HepG2 (cell line): Measurements from ENCODE around the gene PCDHA9. TPM values are rescaled to one million over a fixed set of nuclear protein-coding genes. Genes with fewer than 3 reads are reported as not detected.

Experiments used
- ATAC-seq: fragments of 200-7000 bp; cut with Tn5 transposase; 3 replicates; pipeline ENCODE4 v1.9.1; 2020; ENCODE audit warnings: mild to moderate bottlenecking, moderate library complexity
- BruUV-seq: library from RNA; stranded (reverse); fragments of 400-500 nt; replicated peaks from 2 replicates; lab custom pipeline; 2021; lab: Mats Ljungman, UMichigan
- CTCF ChIA-PET: fragments of 300-600 bp; formaldehyde crosslinking; extraction: SDS; loops from one replicate; lab custom pipeline; 2021; ENCODE audit warnings: low total read pairs, inconsistent platforms, low intra/inter-chr PET ratio; lab: Yijun Ruan, JAX
- POLR2A ChIA-PET: fragments of 350-600 bp; sonication (Branson Sonifier 250); formaldehyde crosslinking; loops from one replicate; lab custom pipeline; 2020; ENCODE audit warnings: antibody characterized with exemption, inconsistent platforms; lab: Yijun Ruan, JAX
- DNase-seq: peaks from one replicate; pipeline ENCODE4 v3.0.0-alpha.2; 2015; ENCODE audit warnings: low spot score
- FAIRE-seq: peaks from 3 replicates; lab custom pipeline; 2011; peaks lifted over from hg19 to GRCh38; lab: Jason Lieb, UNC
- H2AFZ ChIP-seq: one replicate; pipeline ENCODE4 v1.6.1; 2011; ENCODE audit warnings: low read length, inconsistent platforms
- H3K27ac ChIP-seq: fragments of 300-600 bp; 3 replicates; pipeline ENCODE4 v1.8.0; 2011; ENCODE audit warnings: mixed run types, mild to moderate bottlenecking, mixed read lengths, low read length, inconsistent platforms; ENCODE audit not compliant: insufficient read depth; ENCODE audit errors: extremely low read length
- H3K27me3 ChIP-seq, 2 experiments: fragments of 200-600 bp in 1 of 2; 2 replicates in 1 of 2; 3 replicates in 1 of 2; pipeline versions ENCODE4 v1.6.0 to v1.8.0; 2011; ENCODE audit warnings: low read length in 2 of 2, mild to moderate bottlenecking in 2 of 2, moderate library complexity in 2 of 2, inconsistent platforms in 1 of 2; ENCODE audit not compliant: insufficient read depth in 2 of 2, control insufficient read depth in 1 of 2
- H3K36me3 ChIP-seq, 2 experiments: fragments of 200-600 bp in 1 of 2; replicated peaks in 1 of 2; 2 replicates in 1 of 2; 3 replicates in 1 of 2; pipeline versions ENCODE4 v1.5.1 to v1.8.0; 2011; ENCODE audit warnings: low read length in 2 of 2, inconsistent platforms in 1 of 2; ENCODE audit not compliant: insufficient read depth in 2 of 2, control insufficient read depth in 1 of 2
- H3K4me1 ChIP-seq: 2 replicates; pipeline ENCODE4 v1.5.1; 2012; ENCODE audit warnings: low read length, inconsistent platforms; ENCODE audit not compliant: insufficient read depth
- H3K4me2 ChIP-seq: 2 replicates; pipeline ENCODE4 v1.6.0; 2011; ENCODE audit warnings: low read depth, low read length, inconsistent platforms
- H3K4me3 ChIP-seq, 3 experiments: fragments of 200-600 bp in 1 of 3; sonication (generic), shearing (Covaris generic) in 1 of 3; replicated peaks in 1 of 3; 2 replicates each; pipeline ENCODE4 v1.5.1; 2011 to 2016; ENCODE audit warnings: low read length in 3 of 3, inconsistent platforms in 2 of 3, low read depth in 2 of 3, mild to moderate bottlenecking in 2 of 3, control low read depth in 1 of 3, mixed read lengths in 1 of 3; ENCODE audit not compliant: insufficient read depth in 1 of 3
- H3K79me2 ChIP-seq: one replicate; pipeline ENCODE4 v1.6.1; 2011; ENCODE audit warnings: low read length, inconsistent platforms; ENCODE audit not compliant: insufficient read depth
- H3K9ac ChIP-seq: 2 replicates; pipeline ENCODE4 v1.6.0; 2011; ENCODE audit warnings: mild to moderate bottlenecking, low read depth, low read length, inconsistent platforms; ENCODE audit not compliant: insufficient read depth
- H3K9me3 ChIP-seq: 2 replicates; pipeline ENCODE4 v1.5.1; 2012; ENCODE audit warnings: mild to moderate bottlenecking, low read length
- H4K20me1 ChIP-seq: 2 replicates; pipeline ENCODE4 v1.6.0; 2011; ENCODE audit warnings: inconsistent platforms, mild to moderate bottlenecking, low read length, moderate library complexity; ENCODE audit not compliant: insufficient read depth
- CC2D1A ChIP-seq: sonication (generic); formaldehyde crosslinking; IDR thresholded peaks from 2 replicates; pipeline ENCODE4 v1.8.1; 2023; ENCODE audit warnings: mild to moderate bottlenecking, missing genetic modification reagents
- KDM3A ChIP-seq: IDR thresholded peaks from 2 replicates; pipeline ENCODE4 v1.6.1; 2018; ENCODE audit warnings: low read depth, missing compliant biosample characterization
- NFAT5 ChIP-seq: sonication (generic); formaldehyde crosslinking; IDR thresholded peaks from 2 replicates; pipeline ENCODE4 v1.4.0; 2020; ENCODE audit warnings: missing genetic modification reagents
- PHB2 ChIP-seq: fragments of 450-650 bp; IDR thresholded peaks from 2 replicates; pipeline ENCODE4 v1.6.1; 2018; ENCODE audit not compliant: partially characterized antibody
- POLR2A ChIP-seq, 2 experiments: IDR thresholded peaks; 2 replicates each; pipeline ENCODE4 v1.6.1; 2011; ENCODE audit warnings: low read depth in 2 of 2, low read length in 2 of 2, mild to moderate bottlenecking in 1 of 2, moderate library complexity in 1 of 2; ENCODE audit not compliant: insufficient read depth in 1 of 2
- PREB ChIP-seq: sonication (generic); formaldehyde crosslinking; IDR thresholded peaks from 2 replicates; pipeline ENCODE4 v1.4.0; 2020; ENCODE audit warnings: missing genetic modification reagents
- RBFOX2 ChIP-seq: fragments of 200-400 bp; formaldehyde crosslinking; IDR thresholded peaks from 2 replicates; pipeline ENCODE4 v1.6.1; 2017; ENCODE audit warnings: low read depth, mild to moderate bottlenecking, low read length
- REL ChIP-seq: sonication (generic); formaldehyde crosslinking; conservative IDR thresholded peaks from 2 replicates; pipeline ENCODE4 v1.8.0; 2022; ENCODE audit warnings: mild to moderate bottlenecking, missing genetic modification reagents, moderate library complexity
- SRF ChIP-seq: IDR thresholded peaks from 2 replicates; pipeline ENCODE4 v1.6.1; 2011; ENCODE audit warnings: mild to moderate bottlenecking, low read depth, low read length, moderate library complexity
- SRSF9 ChIP-seq: fragments of 200-400 bp; formaldehyde crosslinking; IDR thresholded peaks from 2 replicates; pipeline ENCODE4 v1.6.1; 2018; ENCODE audit warnings: borderline replicate concordance, mild to moderate bottlenecking, low read depth, low read length; ENCODE audit not compliant: insufficient read depth, poor library complexity, severe bottlenecking
- TAF15 ChIP-seq: fragments of 200-400 bp; formaldehyde crosslinking; IDR thresholded peaks from one replicate; pipeline ENCODE4 v1.6.1; 2018; ENCODE audit warnings: mild to moderate bottlenecking, low read depth, low read length; ENCODE audit not compliant: poor library complexity, severe bottlenecking
- THYN1 ChIP-seq: sonication (generic); formaldehyde crosslinking; IDR thresholded peaks from 2 replicates; pipeline ENCODE4 v1.8.1; 2023; ENCODE audit warnings: low read depth, mild to moderate bottlenecking, moderate library complexity, missing genetic modification reagents, borderline replicate concordance
- TRIM22 ChIP-seq: fragments of 450-650 bp; IDR thresholded peaks from 2 replicates; pipeline ENCODE4 v1.6.1; 2017
- ZNF275 ChIP-seq: sonication (generic); formaldehyde crosslinking; IDR thresholded peaks from 2 replicates; pipeline ENCODE4 v1.8.0; 2022; ENCODE audit warnings: missing genetic modification reagents, mild to moderate bottlenecking, inconsistent platforms, borderline replicate concordance
- ZNF580 ChIP-seq: IDR thresholded peaks from 2 replicates; pipeline ENCODE4 v1.6.1; 2016; ENCODE audit warnings: low read depth, borderline replicate concordance
- WGBS: methylation state at CpG from one replicate; pipeline ENCODE4 v1.1.6; 2017; ENCODE audit warnings: low lambda C conversion rate; 5-methylcytosine and 5-hydroxymethylcytosine counted together
- in situ Hi-C: cut with HindIII; loops from 2 replicates; pipeline ENCODE4 v1.10.0; 2017; ENCODE audit warnings: low pct_unique_long_range_greater_than_20kb; ENCODE audit not compliant: extremely low pct_ligation_motif_present
- intact Hi-C: fragments of 100-400 bp; cut with micrococcal nuclease; formaldehyde crosslinking; loops from one replicate; pipeline ENCODE4 v1.10.0; 2022; ENCODE audit not compliant: unreplicated experiment
- polyA plus RNA-seq, 8 experiments: library from polyadenylated mRNA; depleted of rRNA in 3 of 8; stranded (reverse) in 7 of 8; unstranded in 1 of 8; fragments of >200 nt; fragmentation: Illumina TruSeq in 4 of 8; extraction: Trizol in 4 of 8; gene quantifications; 2 replicates each; pipeline versions ENCODE4 v1.2.1 to v1.2.3, GENCODE V29; 2011 to 2016; ENCODE audit warnings: low read depth in 4 of 8, missing spikeins in 1 of 8, mixed read lengths in 1 of 8; ENCODE audit not compliant: insufficient read depth in 1 of 8
- total RNA-seq, 5 experiments: library from RNA; depleted of rRNA; stranded (reverse); fragments of >200 nt; fragmentation: Illumina TruSeq; extraction: Trizol; gene quantifications; 2 replicates each; pipeline ENCODE4 v1.2.3, GENCODE V29; 2016; ENCODE audit warnings: low read depth in 1 of 5

The PCDHA9 gene
- total and polyA plus RNA-seq, 2 of the 13 experiments (the other 11 are each of a cell fraction or from before 2014, with no cell fraction given) = 0.03 TPM; not detected in 1

GRCh38 chr5:140827704-140828361 lies 20.3 kb upstream of the PCDHA9 start, which contains the start of gene PCDHA6:
Gene PCDHA6 (plus strand): TSS chr5:140827960. CDS start chr5:140828092, 132 bp downstream.
- Histone ChIP-seq H3K27me3 (no peaks in the 10 kb centered on the region; a peak in 1 of 5 replicates), H3K9me3 (no peaks in the 10 kb centered on the region), H3K9ac (no peak within 1 kb of the TSS), H3K4me3 (no peak within 1 kb of the TSS), H3K27ac (no peak within 1 kb of the TSS), H2AFZ (no peak within 1 kb of the TSS), H3K4me1 (no peaks in the 10 kb centered on the region), H3K4me2 (no peak within 1 kb of the TSS), H3K36me3 (no peaks in the 10 kb centered on the region), H3K79me2 (no peaks in the 10 kb centered on the region), H4K20me1 (no peaks in the 10 kb centered on the region)
- ChIA-PET CTCF (no interaction called here), POLR2A (no interaction called here)
- in situ Hi-C loops = no loop called here
- FAIRE-seq (no peak), ATAC-seq (no peak), DNase-seq (no peak)
- WGBS = 62% methylated on average over 27 of the region's 27 CpGs
- intact Hi-C loops = no loop called here
- BruUV-seq = no TSS peak
- no peak for TF ChIP-seq CC2D1A
- TF ChIP-seq THYN1 (CRISPR knock-in tag) = no peak
- TF ChIP-seq NFAT5 (CRISPR knock-in tag) = no peak
- no peak for TF ChIP-seq SRF
- no peak for TF ChIP-seq ZNF275 (CRISPR knock-in tag)
- TF ChIP-seq RBFOX2 = no peak
- TF ChIP-seq TRIM22 = no peak
- TF ChIP-seq SRSF9 = no peak
- no peak for TF ChIP-seq PHB2
- TF ChIP-seq REL (CRISPR knock-in tag) = no peak
- no peak for TF ChIP-seq POLR2A (IDR thresholded peaks at IDR 0.05; ENCODE audit: insufficient read depth in 1 of 2, low read depth in 2 of 2, low read length in 2 of 2)
- TF ChIP-seq KDM3A (CRISPR knock-in tag) = no peak
- no peak for TF ChIP-seq TAF15
- TF ChIP-seq ZNF580 (CRISPR knock-in tag) = no peak
- TF ChIP-seq PREB = no peak
